HepG2 (cell line): ENCODE data around the gene CCDC33. TPM values are rescaled to one million over a fixed set of nuclear protein-coding genes. Genes with fewer than 3 reads are reported as not detected.

ENCODE experiments used
- ATAC-seq: fragments of 200-7000 bp; cut with Tn5 transposase; 3 replicates; pipeline ENCODE4 v1.9.1; 2020; ENCODE audit warnings: mild to moderate bottlenecking, moderate library complexity
- BruUV-seq: library from RNA; stranded (reverse); fragments of 400-500 nt; replicated peaks from 2 replicates; lab custom pipeline; 2021; lab: Mats Ljungman, UMichigan
- CTCF ChIA-PET: fragments of 300-600 bp; formaldehyde crosslinking; extraction: SDS; loops from one replicate; lab custom pipeline; 2021; ENCODE audit warnings: low total read pairs, inconsistent platforms, low intra/inter-chr PET ratio; lab: Yijun Ruan, JAX
- POLR2A ChIA-PET: fragments of 350-600 bp; sonication (Branson Sonifier 250); formaldehyde crosslinking; loops from one replicate; lab custom pipeline; 2020; ENCODE audit warnings: antibody characterized with exemption, inconsistent platforms; lab: Yijun Ruan, JAX
- DNase-seq: peaks from one replicate; pipeline ENCODE4 v3.0.0-alpha.2; 2015; ENCODE audit warnings: low spot score
- FAIRE-seq: peaks from 3 replicates; lab custom pipeline; 2011; peaks lifted over from hg19 to GRCh38; lab: Jason Lieb, UNC
- H2AFZ ChIP-seq: one replicate; pipeline ENCODE4 v1.6.1; 2011; ENCODE audit warnings: low read length, inconsistent platforms
- H3K27ac ChIP-seq: fragments of 300-600 bp; 3 replicates; pipeline ENCODE4 v1.8.0; 2011; ENCODE audit warnings: mixed run types, mild to moderate bottlenecking, mixed read lengths, low read length, inconsistent platforms; ENCODE audit not compliant: insufficient read depth; ENCODE audit errors: extremely low read length
- H3K27me3 ChIP-seq, 2 experiments: fragments of 200-600 bp in 1 of 2; 2 replicates in 1 of 2; 3 replicates in 1 of 2; pipeline versions ENCODE4 v1.6.0 to v1.8.0; 2011; ENCODE audit warnings: low read length in 2 of 2, mild to moderate bottlenecking in 2 of 2, moderate library complexity in 2 of 2, inconsistent platforms in 1 of 2; ENCODE audit not compliant: insufficient read depth in 2 of 2, control insufficient read depth in 1 of 2
- H3K36me3 ChIP-seq, 2 experiments: fragments of 200-600 bp in 1 of 2; replicated peaks in 1 of 2; 2 replicates in 1 of 2; 3 replicates in 1 of 2; pipeline versions ENCODE4 v1.5.1 to v1.8.0; 2011; ENCODE audit warnings: low read length in 2 of 2, inconsistent platforms in 1 of 2; ENCODE audit not compliant: insufficient read depth in 2 of 2, control insufficient read depth in 1 of 2
- H3K4me1 ChIP-seq: 2 replicates; pipeline ENCODE4 v1.5.1; 2012; ENCODE audit warnings: low read length, inconsistent platforms; ENCODE audit not compliant: insufficient read depth
- H3K4me2 ChIP-seq: 2 replicates; pipeline ENCODE4 v1.6.0; 2011; ENCODE audit warnings: low read depth, low read length, inconsistent platforms
- H3K4me3 ChIP-seq, 3 experiments: fragments of 200-600 bp in 1 of 3; sonication (generic), shearing (Covaris generic) in 1 of 3; replicated peaks in 1 of 3; 2 replicates each; pipeline ENCODE4 v1.5.1; 2011 to 2016; ENCODE audit warnings: low read length in 3 of 3, inconsistent platforms in 2 of 3, low read depth in 2 of 3, mild to moderate bottlenecking in 2 of 3, control low read depth in 1 of 3, mixed read lengths in 1 of 3; ENCODE audit not compliant: insufficient read depth in 1 of 3
- H3K79me2 ChIP-seq: one replicate; pipeline ENCODE4 v1.6.1; 2011; ENCODE audit warnings: low read length, inconsistent platforms; ENCODE audit not compliant: insufficient read depth
- H3K9ac ChIP-seq: 2 replicates; pipeline ENCODE4 v1.6.0; 2011; ENCODE audit warnings: mild to moderate bottlenecking, low read depth, low read length, inconsistent platforms; ENCODE audit not compliant: insufficient read depth
- H3K9me3 ChIP-seq: 2 replicates; pipeline ENCODE4 v1.5.1; 2012; ENCODE audit warnings: mild to moderate bottlenecking, low read length
- H4K20me1 ChIP-seq: 2 replicates; pipeline ENCODE4 v1.6.0; 2011; ENCODE audit warnings: inconsistent platforms, mild to moderate bottlenecking, low read length, moderate library complexity; ENCODE audit not compliant: insufficient read depth
- CCDC6 ChIP-seq: sonication (generic); formaldehyde crosslinking; IDR thresholded peaks from 2 replicates; pipeline ENCODE4 v1.8.1; 2022; ENCODE audit warnings: mild to moderate bottlenecking, missing genetic modification reagents, moderate library complexity
- HNF4G ChIP-seq, 2 experiments: sonication (generic) in 1 of 2; formaldehyde crosslinking in 1 of 2; IDR thresholded peaks; 2 replicates each; pipeline versions ENCODE4 v1.4.0 to v1.6.1; 2011 to 2020; ENCODE audit warnings: borderline replicate concordance in 2 of 2, low read depth in 2 of 2, mild to moderate bottlenecking in 2 of 2, low read length in 1 of 2, missing genetic modification reagents in 1 of 2, moderate library complexity in 1 of 2
- HOXA9 ChIP-seq: sonication (generic); formaldehyde crosslinking; IDR thresholded peaks from 2 replicates; pipeline ENCODE4 v1.8.1; 2022; ENCODE audit warnings: missing genetic modification reagents, mild to moderate bottlenecking, moderate library complexity, borderline replicate concordance
- NAIF1 ChIP-seq: sonication (generic); formaldehyde crosslinking; IDR thresholded peaks from 2 replicates; pipeline ENCODE4 v1.5.0; 2020; ENCODE audit warnings: mild to moderate bottlenecking, missing genetic modification reagents, borderline replicate concordance
- SAFB2 ChIP-seq: sonication (generic); formaldehyde crosslinking; IDR thresholded peaks from 2 replicates; pipeline ENCODE4 v1.5.1; 2020; ENCODE audit warnings: missing genetic modification reagents, low read depth, mild to moderate bottlenecking, borderline replicate concordance
- SALL1 ChIP-seq: sonication (generic); formaldehyde crosslinking; IDR thresholded peaks from 2 replicates; pipeline ENCODE4 v1.8.0; 2022; ENCODE audit warnings: mild to moderate bottlenecking, missing genetic modification reagents
- SP4 ChIP-seq: sonication (generic); formaldehyde crosslinking; IDR thresholded peaks from 2 replicates; pipeline ENCODE4 v1.8.1; 2023; ENCODE audit warnings: mild to moderate bottlenecking, missing genetic modification reagents
- ZNF256 ChIP-seq: sonication (generic); formaldehyde crosslinking; conservative IDR thresholded peaks from 2 replicates; pipeline ENCODE4 v1.4.0; 2020; ENCODE audit warnings: missing genetic modification reagents
- ZNF3 ChIP-seq: IDR thresholded peaks from 2 replicates; pipeline ENCODE4 v1.7.0; 2017; ENCODE audit warnings: inconsistent platforms
- ZNF660 ChIP-seq: sonication (generic); formaldehyde crosslinking; IDR thresholded peaks from 2 replicates; pipeline ENCODE4 v1.5.1; 2020; ENCODE audit warnings: mild to moderate bottlenecking, low read depth, missing genetic modification reagents, borderline replicate concordance
- ZNF850 ChIP-seq: sonication (generic); formaldehyde crosslinking; conservative IDR thresholded peaks from 2 replicates; pipeline ENCODE4 v1.9.0; 2021; ENCODE audit warnings: mild to moderate bottlenecking, missing genetic modification reagents
- WGBS: methylation state at CpG from one replicate; pipeline ENCODE4 v1.1.6; 2017; ENCODE audit warnings: low lambda C conversion rate; 5-methylcytosine and 5-hydroxymethylcytosine counted together
- in situ Hi-C: cut with HindIII; loops from 2 replicates; pipeline ENCODE4 v1.10.0; 2017; ENCODE audit warnings: low pct_unique_long_range_greater_than_20kb; ENCODE audit not compliant: extremely low pct_ligation_motif_present
- intact Hi-C: fragments of 100-400 bp; cut with micrococcal nuclease; formaldehyde crosslinking; loops from one replicate; pipeline ENCODE4 v1.10.0; 2022; ENCODE audit not compliant: unreplicated experiment
- polyA plus RNA-seq, 8 experiments: library from polyadenylated mRNA; depleted of rRNA in 3 of 8; stranded (reverse) in 7 of 8; unstranded in 1 of 8; fragments of >200 nt; fragmentation: Illumina TruSeq in 4 of 8; extraction: Trizol in 4 of 8; gene quantifications; 2 replicates each; pipeline versions ENCODE4 v1.2.1 to v1.2.3, GENCODE V29; 2011 to 2016; ENCODE audit warnings: low read depth in 4 of 8, missing spikeins in 1 of 8, mixed read lengths in 1 of 8; ENCODE audit not compliant: insufficient read depth in 1 of 8
- total RNA-seq, 5 experiments: library from RNA; depleted of rRNA; stranded (reverse); fragments of >200 nt; fragmentation: Illumina TruSeq; extraction: Trizol; gene quantifications; 2 replicates each; pipeline ENCODE4 v1.2.3, GENCODE V29; 2016; ENCODE audit warnings: low read depth in 1 of 5
- TF ChIP-seq, protein P1 (sequence below): sonication (generic); formaldehyde crosslinking; IDR thresholded peaks from 2 replicates; pipeline ENCODE4 v1.4.0; 2020; ENCODE audit warnings: mild to moderate bottlenecking, missing genetic modification reagents
- TF ChIP-seq, protein P2 (sequence below): sonication (generic); formaldehyde crosslinking; IDR thresholded peaks from 2 replicates; pipeline ENCODE4 v1.8.0; 2022; ENCODE audit warnings: missing genetic modification reagents, mild to moderate bottlenecking, inconsistent platforms, borderline replicate concordance
- TF ChIP-seq, protein P3 (sequence below): sonication (generic); formaldehyde crosslinking; IDR thresholded peaks from 2 replicates; pipeline ENCODE4 v1.5.1; 2020; ENCODE audit warnings: missing genetic modification reagents, mild to moderate bottlenecking, borderline replicate concordance
- TF ChIP-seq, protein P4 (sequence below): sonication (generic); formaldehyde crosslinking; IDR thresholded peaks from 2 replicates; pipeline ENCODE4 v1.4.0; 2020; ENCODE audit warnings: missing genetic modification reagents

CCDC33 gene
- total and polyA plus RNA-seq, 2 of the 13 experiments (the other 11 are each of a cell fraction or from before 2014, with no cell fraction given) = 0.30 TPM; not detected in 1

DNA sequence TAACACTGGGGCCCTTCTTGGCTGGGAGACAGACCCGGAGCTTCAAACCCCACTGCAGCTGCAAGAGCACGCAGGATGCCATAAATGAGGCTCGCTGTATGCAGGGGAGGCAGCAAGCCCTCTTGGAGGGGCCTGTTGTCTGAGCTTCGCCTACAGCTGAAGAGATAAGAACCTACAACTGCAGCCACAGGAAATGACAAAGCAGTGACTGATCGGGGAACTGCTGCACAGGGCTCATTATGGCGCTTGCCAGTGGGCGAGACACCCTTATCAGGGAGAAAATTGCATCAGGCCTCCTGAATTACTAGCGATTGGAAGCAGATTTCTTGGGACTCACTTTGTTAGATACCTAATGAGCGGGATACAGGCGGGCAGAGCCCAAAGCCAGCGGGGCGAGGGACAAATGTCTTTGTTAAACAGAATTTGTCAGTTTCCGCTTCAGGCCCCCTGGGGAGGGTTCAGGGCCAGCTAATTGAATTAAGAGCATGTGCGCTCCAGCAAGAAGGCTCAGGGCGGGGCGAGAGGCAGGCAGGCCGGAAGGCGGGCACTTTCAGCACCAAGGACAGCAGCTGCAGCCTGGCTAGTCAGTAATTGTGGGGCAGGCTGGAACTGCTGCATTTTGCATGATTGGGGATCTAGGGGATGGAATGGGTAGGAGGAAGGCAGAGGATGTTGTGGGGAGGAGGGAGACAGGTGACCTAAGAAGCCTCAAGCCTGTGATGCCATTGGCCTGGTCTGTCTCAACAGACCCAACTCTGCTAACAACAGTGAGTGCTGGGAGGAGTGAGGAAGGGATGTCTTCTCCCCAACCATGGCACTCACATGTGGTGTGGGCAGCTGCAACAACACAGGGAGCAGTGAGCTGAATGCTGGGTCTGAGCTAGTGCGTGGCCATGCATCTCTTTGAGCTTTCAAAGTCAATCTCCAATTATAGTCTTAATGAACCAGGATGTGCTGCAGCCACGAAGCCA, 55.3 kb downstream of the CCDC33 start:
- H3K27me3 ChIP-seq = no peaks in the 10 kb centered on the region
- ChIA-PET CTCF (no interaction called here), POLR2A (no interaction called here)
- H4K20me1 ChIP-seq = peaks cover 3% of the 10 kb centered on the region; the same call in 1 of the 2 replicates
- H3K9ac ChIP-seq = no peak overlapping the region
- intact Hi-C loops = no loop called here
- BruUV-seq = no TSS peak
- 8% methylated on average over 15 of the region's 20 CpGs for WGBS
- in situ Hi-C loops = no loop called here
- H3K36me3 ChIP-seq = no peaks in the 10 kb centered on the region
- H3K9me3 ChIP-seq = no peaks in the 10 kb centered on the region
- no peak overlapping the region for H3K4me3 ChIP-seq
- FAIRE-seq = no peak
- no peaks in the 10 kb centered on the region for H3K79me2 ChIP-seq
- no peaks in the 10 kb centered on the region for H3K4me1 ChIP-seq
- H2AFZ ChIP-seq = no peak overlapping the region
- ATAC-seq = peak; percentile 72
- no peak overlapping the region for H3K4me2 ChIP-seq
- peak; percentile 29 for DNase-seq
- H3K27ac ChIP-seq = no peak overlapping the region
- TF ChIP-seq ZNF660 (CRISPR knock-in tag) (0 out of 2 replicates have a peak, but pooled peaks have one; percentile 42), SAFB2 (CRISPR knock-in tag) (peak; percentile 44; the same call in 1 of the 2 replicates), SP4 (CRISPR knock-in tag) (peak; percentile 40; the same call in 1 of the 2 replicates), ZNF256 (peak; percentile 95; the same call in 1 of the 2 replicates), HNF4G (IDR thresholded peaks at IDR 0.05; ENCODE audit: borderline replicate concordance, low read depth, low read length) (no peak), HNF4G (CRISPR knock-in tag; IDR thresholded peaks at IDR 0.05; ENCODE audit: borderline replicate concordance, low read depth) (no peak), HOXA9 (peak; percentile 74; the same call in 1 of the 2 replicates), ZNF3 (no peak), ZNF850 (CRISPR knock-in tag) (no peak), NAIF1 (CRISPR knock-in tag) (no peak; the same call in 1 of the 2 replicates), CCDC6 (CRISPR knock-in tag) (peak; percentile 88), SALL1 (CRISPR knock-in tag) (peak; percentile 95)
- TF ChIP-seq, protein P1, sequence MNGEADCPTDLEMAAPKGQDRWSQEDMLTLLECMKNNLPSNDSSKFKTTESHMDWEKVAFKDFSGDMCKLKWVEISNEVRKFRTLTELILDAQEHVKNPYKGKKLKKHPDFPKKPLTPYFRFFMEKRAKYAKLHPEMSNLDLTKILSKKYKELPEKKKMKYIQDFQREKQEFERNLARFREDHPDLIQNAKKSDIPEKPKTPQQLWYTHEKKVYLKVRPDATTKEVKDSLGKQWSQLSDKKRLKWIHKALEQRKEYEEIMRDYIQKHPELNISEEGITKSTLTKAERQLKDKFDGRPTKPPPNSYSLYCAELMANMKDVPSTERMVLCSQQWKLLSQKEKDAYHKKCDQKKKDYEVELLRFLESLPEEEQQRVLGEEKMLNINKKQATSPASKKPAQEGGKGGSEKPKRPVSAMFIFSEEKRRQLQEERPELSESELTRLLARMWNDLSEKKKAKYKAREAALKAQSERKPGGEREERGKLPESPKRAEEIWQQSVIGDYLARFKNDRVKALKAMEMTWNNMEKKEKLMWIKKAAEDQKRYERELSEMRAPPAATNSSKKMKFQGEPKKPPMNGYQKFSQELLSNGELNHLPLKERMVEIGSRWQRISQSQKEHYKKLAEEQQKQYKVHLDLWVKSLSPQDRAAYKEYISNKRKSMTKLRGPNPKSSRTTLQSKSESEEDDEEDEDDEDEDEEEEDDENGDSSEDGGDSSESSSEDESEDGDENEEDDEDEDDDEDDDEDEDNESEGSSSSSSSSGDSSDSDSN (CRISPR knock-in tag) = no peak
- TF ChIP-seq, protein P2, sequence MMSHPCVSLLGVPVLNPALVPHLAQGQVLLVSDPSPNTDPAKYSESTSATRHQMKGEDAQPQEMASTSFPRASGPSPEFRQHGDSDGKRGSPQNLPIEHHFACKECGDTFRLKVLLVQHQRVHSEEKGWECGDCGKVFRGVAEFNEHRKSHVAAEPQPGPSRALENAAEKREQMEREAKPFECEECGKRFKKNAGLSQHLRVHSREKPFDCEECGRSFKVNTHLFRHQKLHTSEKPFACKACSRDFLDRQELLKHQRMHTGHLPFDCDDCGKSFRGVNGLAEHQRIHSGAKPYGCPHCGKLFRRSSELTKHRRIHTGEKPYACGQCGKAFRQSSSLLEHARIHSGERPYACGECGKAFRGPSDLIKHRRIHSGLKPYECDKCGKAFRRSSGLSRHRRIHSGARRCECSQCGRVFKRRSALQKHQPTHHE = peak; percentile 61; the same call in 1 of the 2 replicates
- TF ChIP-seq, protein P3, sequence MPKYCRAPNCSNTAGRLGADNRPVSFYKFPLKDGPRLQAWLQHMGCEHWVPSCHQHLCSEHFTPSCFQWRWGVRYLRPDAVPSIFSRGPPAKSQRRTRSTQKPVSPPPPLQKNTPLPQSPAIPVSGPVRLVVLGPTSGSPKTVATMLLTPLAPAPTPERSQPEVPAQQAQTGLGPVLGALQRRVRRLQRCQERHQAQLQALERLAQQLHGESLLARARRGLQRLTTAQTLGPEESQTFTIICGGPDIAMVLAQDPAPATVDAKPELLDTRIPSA (CRISPR knock-in tag) = 0 out of 2 replicates have a peak, but pooled peaks have one; percentile 57
- TF ChIP-seq, protein P4, sequence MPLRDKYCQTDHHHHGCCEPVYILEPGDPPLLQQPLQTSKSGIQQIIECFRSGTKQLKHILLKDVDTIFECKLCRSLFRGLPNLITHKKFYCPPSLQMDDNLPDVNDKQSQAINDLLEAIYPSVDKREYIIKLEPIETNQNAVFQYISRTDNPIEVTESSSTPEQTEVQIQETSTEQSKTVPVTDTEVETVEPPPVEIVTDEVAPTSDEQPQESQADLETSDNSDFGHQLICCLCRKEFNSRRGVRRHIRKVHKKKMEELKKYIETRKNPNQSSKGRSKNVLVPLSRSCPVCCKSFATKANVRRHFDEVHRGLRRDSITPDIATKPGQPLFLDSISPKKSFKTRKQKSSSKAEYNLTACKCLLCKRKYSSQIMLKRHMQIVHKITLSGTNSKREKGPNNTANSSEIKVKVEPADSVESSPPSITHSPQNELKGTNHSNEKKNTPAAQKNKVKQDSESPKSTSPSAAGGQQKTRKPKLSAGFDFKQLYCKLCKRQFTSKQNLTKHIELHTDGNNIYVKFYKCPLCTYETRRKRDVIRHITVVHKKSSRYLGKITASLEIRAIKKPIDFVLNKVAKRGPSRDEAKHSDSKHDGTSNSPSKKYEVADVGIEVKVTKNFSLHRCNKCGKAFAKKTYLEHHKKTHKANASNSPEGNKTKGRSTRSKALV (CRISPR knock-in tag) = peak; percentile 69; the same call in 1 of the 2 replicates
